Karpas-422 (cell line): ENCODE results near the gene RGS3. TPM values are rescaled to one million over a fixed set of nuclear protein-coding genes. Genes with fewer than 3 reads are reported as not detected.

Source experiments
- DNase-seq: peaks from one replicate; pipeline ENCODE4 v3.0.0-alpha.2; 2015
- H2AFZ ChIP-seq: fragments of 200-600 bp; sonication (generic); 2 replicates; pipeline ENCODE4 v1.6.1; 2014; ENCODE audit warnings: antibody characterized with exemption, low read length, mixed read lengths
- H3K27ac ChIP-seq: fragments of 200-600 bp; sonication (generic); 2 replicates; pipeline ENCODE4 v1.5.1; 2014; ENCODE audit warnings: mild to moderate bottlenecking, low read length, moderate library complexity
- H3K27me3 ChIP-seq: fragments of 200-600 bp; sonication (generic); 2 replicates; pipeline ENCODE4 v1.6.1; 2014; ENCODE audit warnings: low read length, mixed read lengths
- H3K36me3 ChIP-seq: fragments of 200-600 bp; sonication (generic); 2 replicates; pipeline ENCODE4 v1.6.1; 2014; ENCODE audit warnings: low read length, mixed read lengths; ENCODE audit not compliant: insufficient read depth
- H3K4me1 ChIP-seq: fragments of 200-600 bp; sonication (generic); 2 replicates; pipeline ENCODE4 v1.6.1; 2014; ENCODE audit warnings: mild to moderate bottlenecking, low read length, mixed read lengths
- H3K4me2 ChIP-seq: fragments of 200-600 bp; sonication (generic); 2 replicates; pipeline ENCODE4 v1.6.1; 2014; ENCODE audit warnings: low read length, low read depth, mild to moderate bottlenecking; ENCODE audit not compliant: poor library complexity, severe bottlenecking
- H3K4me3 ChIP-seq: fragments of 200-600 bp; sonication (generic); 2 replicates; pipeline ENCODE4 v1.5.1; 2014; ENCODE audit warnings: mild to moderate bottlenecking, antibody characterized with exemption, low read length, mixed read lengths
- H3K79me2 ChIP-seq: fragments of 200-600 bp; sonication (generic); 2 replicates; pipeline ENCODE4 v1.6.1; 2014; ENCODE audit warnings: mild to moderate bottlenecking, low read length, mixed read lengths
- H3K9ac ChIP-seq: fragments of 200-600 bp; sonication (generic); 2 replicates; pipeline ENCODE4 v1.6.0; 2014; ENCODE audit warnings: low read length
- H3K9me2 ChIP-seq: fragments of 200-600 bp; sonication (generic), shearing (Covaris generic); replicated peaks from 2 replicates; pipeline ENCODE4 v1.6.0; 2014; ENCODE audit warnings: mild to moderate bottlenecking, low read length, moderate library complexity; ENCODE audit not compliant: insufficient read depth
- H3K9me3 ChIP-seq: fragments of 300-700, 200-600 bp; sonication (generic); 2 replicates; pipeline ENCODE4 v1.6.1; 2014; ENCODE audit warnings: low read length, mixed read lengths
- H4K20me1 ChIP-seq: fragments of 200-600 bp; sonication (generic); 2 replicates; pipeline ENCODE4 v1.6.1; 2014; ENCODE audit warnings: mild to moderate bottlenecking, antibody characterized with exemption, low read length, low read depth; ENCODE audit not compliant: insufficient read depth
- total RNA-seq: library from RNA; depleted of rRNA; stranded (reverse); fragments of >200 nt; shearing (Covaris generic); gene quantifications from 2 replicates; pipeline ENCODE4 v1.2.3, GENCODE V29; 2014; ENCODE audit warnings: low replicate concordance

The RGS3 gene
- total RNA-seq, 1 experiment from 2014 or later: 1.3 TPM

- Histone ChIP-seq H3K27ac (no peak overlapping the region), H3K4me1 (peaks cover 39% of the 10 kb centered on the region), H3K27me3 (no peaks in the 10 kb centered on the region), H3K4me3 (no peak overlapping the region), H3K79me2 (no peaks in the 10 kb centered on the region), H3K9me2 (no peaks in the 10 kb centered on the region), H3K4me2 (peak overlapping the region; percentile 9), H3K9ac (0 out of 2 replicates have a peak overlapping the region, but pooled peaks have one; percentile 21), H4K20me1 (no peaks in the 10 kb centered on the region), H2AFZ (no peak overlapping the region), H3K9me3 (no peaks in the 10 kb centered on the region), H3K36me3 (no peaks in the 10 kb centered on the region)
- no peak for DNase-seq
These were observed 114.8 kb downstream of the RGS3 start for GRCh38 chr9:113578279-113578865.

GRCh38 chr9:113578882-113579282, 115.4 kb downstream of the RGS3 start:
- no peaks in the 10 kb centered on the region for H3K79me2 ChIP-seq
- no peaks in the 10 kb centered on the region for H3K27me3 ChIP-seq
- no peaks in the 10 kb centered on the region for H3K9me3 ChIP-seq
- H3K4me3 ChIP-seq: no peak overlapping the region
- H3K36me3 ChIP-seq: no peaks in the 10 kb centered on the region
- no peaks in the 10 kb centered on the region for H3K9me2 ChIP-seq
- H2AFZ ChIP-seq: no peak overlapping the region
- 0 out of 2 replicates have a peak overlapping the region, but pooled peaks have one; percentile 21 for H3K9ac ChIP-seq
- peak overlapping the region; percentile 9 for H3K4me2 ChIP-seq
- H3K27ac ChIP-seq: peak overlapping the region; percentile 16; the same call in 1 of the 2 replicates
- no peaks in the 10 kb centered on the region for H4K20me1 ChIP-seq
- DNase-seq: peak; percentile 54
- peaks cover 39% of the 10 kb centered on the region for H3K4me1 ChIP-seq

- no peaks in the 10 kb centered on the region for H3K27me3 ChIP-seq
- H3K79me2 ChIP-seq: no peaks in the 10 kb centered on the region
- H2AFZ ChIP-seq: no peak overlapping the region
- H3K4me1 ChIP-seq: peaks cover 39% of the 10 kb centered on the region
- H3K4me2 ChIP-seq: peak overlapping the region; percentile 9
- peak overlapping the region; percentile 21; the same call in 1 of the 2 replicates for H3K9ac ChIP-seq
- H3K27ac ChIP-seq: peak overlapping the region; percentile 36; the same call in 1 of the 2 replicates
- no peaks in the 10 kb centered on the region for H3K9me2 ChIP-seq
- no peaks in the 10 kb centered on the region for H3K36me3 ChIP-seq
- DNase-seq: peak; percentile 79
- no peaks in the 10 kb centered on the region for H3K9me3 ChIP-seq
- no peak overlapping the region for H3K4me3 ChIP-seq
- H4K20me1 ChIP-seq: no peaks in the 10 kb centered on the region
These were observed 115.9 kb downstream of the RGS3 start for GRCh38 chr9:113579283-113580040.

- Histone ChIP-seq H3K27me3 (no peaks in the 10 kb centered on the region), H3K9ac (peak overlapping the region; percentile 1; the same call in 1 of the 2 replicates), H3K36me3 (no peaks in the 10 kb centered on the region), H3K9me2 (no peaks in the 10 kb centered on the region), H3K4me1 (peaks cover 39% of the 10 kb centered on the region), H3K27ac (peak overlapping the region; percentile 36; the same call in 1 of the 2 replicates), H3K9me3 (no peaks in the 10 kb centered on the region), H3K79me2 (no peaks in the 10 kb centered on the region), H3K4me2 (peak overlapping the region; percentile 1), H4K20me1 (no peaks in the 10 kb centered on the region), H2AFZ (no peak overlapping the region), H3K4me3 (no peak overlapping the region; the same call in 1 of the 2 replicates)
- peak; percentile 68 for DNase-seq
These were observed 116.8 kb downstream of the RGS3 start for GRCh38 chr9:113580041-113580953.

- no peak overlapping the region for H2AFZ ChIP-seq
- peaks cover 36% of the 10 kb centered on the region for H3K4me1 ChIP-seq
- no peaks in the 10 kb centered on the region for H3K27me3 ChIP-seq
- H3K36me3 ChIP-seq: no peaks in the 10 kb centered on the region
- no peak overlapping the region for H3K4me3 ChIP-seq
- H3K9me2 ChIP-seq: no peaks in the 10 kb centered on the region
- no peak for DNase-seq
- no peak overlapping the region for H3K9ac ChIP-seq
- H3K9me3 ChIP-seq: no peaks in the 10 kb centered on the region
- H3K4me2 ChIP-seq: peak overlapping the region; percentile 14
- H3K79me2 ChIP-seq: no peaks in the 10 kb centered on the region
- no peaks in the 10 kb centered on the region for H4K20me1 ChIP-seq
- no peak overlapping the region for H3K27ac ChIP-seq
These were observed 117.4 kb downstream of the RGS3 start for GRCh38 chr9:113580954-113581311.

- Histone ChIP-seq H4K20me1 (no peaks in the 10 kb centered on the region), H3K4me3 (no peak overlapping the region), H3K9ac (no peak overlapping the region), H2AFZ (no peak overlapping the region), H3K9me3 (no peaks in the 10 kb centered on the region), H3K36me3 (no peaks in the 10 kb centered on the region), H3K4me1 (peaks cover 36% of the 10 kb centered on the region), H3K9me2 (no peaks in the 10 kb centered on the region), H3K27me3 (no peaks in the 10 kb centered on the region), H3K79me2 (no peaks in the 10 kb centered on the region), H3K27ac (no peak overlapping the region), H3K4me2 (peak overlapping the region; percentile 14)
- DNase-seq: peak; percentile 80
These were observed 118.6 kb downstream of the RGS3 start for GRCh38 chr9:113581865-113582697.

GRCh38 chr9:113582698-113583200, 119.2 kb downstream of the RGS3 start:
- no peaks in the 10 kb centered on the region for H3K36me3 ChIP-seq
- H4K20me1 ChIP-seq: no peaks in the 10 kb centered on the region
- no peaks in the 10 kb centered on the region for H3K9me3 ChIP-seq
- H3K9me2 ChIP-seq: no peaks in the 10 kb centered on the region
- no peak for DNase-seq
- no peak overlapping the region for H3K4me2 ChIP-seq
- no peak overlapping the region for H3K9ac ChIP-seq
- peaks cover 36% of the 10 kb centered on the region for H3K4me1 ChIP-seq
- H2AFZ ChIP-seq: no peak overlapping the region
- H3K27ac ChIP-seq: no peak overlapping the region
- H3K79me2 ChIP-seq: no peaks in the 10 kb centered on the region
- H3K27me3 ChIP-seq: no peaks in the 10 kb centered on the region
- no peak overlapping the region for H3K4me3 ChIP-seq
